Upper lobe of left lung (tissue), 6 donors: ENCODE data around the gene SLITRK2. TPM values are rescaled to one million over a fixed set of nuclear protein-coding genes. Genes with fewer than 3 reads are reported as not detected.

Experiments
- ATAC-seq, 2 donors: fragments of 200-7000 bp; cut with Tn5 transposase; one replicate each; pipeline ENCODE4 v1.9.1; 2022; ENCODE audit warnings: mild to moderate bottlenecking in 2 of 2, moderate library complexity in 2 of 2; ENCODE audit not compliant: low FRiP score in 2 of 2
- DNase-seq, 2 donors: peaks; one replicate each; pipeline ENCODE4 v3.0.0-alpha.2; 2019 to 2020
- H3K27ac ChIP-seq, 4 donors: fragments of 200-600 bp; sonication (generic); one replicate each; pipeline ENCODE4 v1.5.1; 2016 to 2019
- H3K27me3 ChIP-seq, 4 donors: fragments of 200-600 bp; sonication (generic); one replicate each; pipeline ENCODE4 v1.5.1; 2017 to 2019
- H3K36me3 ChIP-seq, 4 donors: fragments of 200-600 bp; sonication (generic); one replicate each; pipeline ENCODE4 v1.5.1; 2016 to 2019
- H3K4me1 ChIP-seq, 4 donors: fragments of 200-600 bp; sonication (generic); one replicate each; pipeline ENCODE4 v1.5.1; 2018 to 2019
- H3K4me3 ChIP-seq, 4 donors: fragments of 200-600 bp; sonication (generic); one replicate each; pipeline ENCODE4 v1.5.1; 2017 to 2019; ENCODE audit warnings: mild to moderate bottlenecking in 2 of 4, moderate library complexity in 1 of 4
- H3K9me3 ChIP-seq, 4 donors: fragments of 200-600 bp; sonication (generic); one replicate each; pipeline ENCODE4 v1.5.1; 2018 to 2019
- EP300 ChIP-seq, 4 donors: sonication (generic); formaldehyde crosslinking; IDR thresholded peaks; one replicate each; pipeline ENCODE4 v1.5.1; 2017; ENCODE audit warnings: antibody characterized with exemption in 4 of 4, control low read depth in 2 of 4
- POLR2A ChIP-seq, 4 donors: fragments of 450-650 bp; IDR thresholded peaks; one replicate each; pipeline ENCODE4 v1.5.1; 2016 to 2017; ENCODE audit warnings: antibody characterized with exemption in 4 of 4, mild to moderate bottlenecking in 2 of 4
- POLR2AphosphoS5 ChIP-seq, 2 donors: sonication (generic); formaldehyde crosslinking; IDR thresholded peaks; one replicate each; pipeline ENCODE4 v1.5.1; 2017; ENCODE audit warnings: antibody characterized with exemption in 2 of 2
- WGBS, 2 donors: methylation state at CpG; one replicate each; pipeline ENCODE4 v1.1.5; 2017 to 2018; 5-methylcytosine and 5-hydroxymethylcytosine counted together
- small RNA-seq, 4 donors: library from RNA; depleted of rRNA; stranded (forward); fragments of <200 nt; gene quantifications; one replicate each; pipeline ENCODE3, GENCODE V24; 2016
- total RNA-seq, 6 donors: library from RNA; depleted of rRNA in 4 of 6; stranded (reverse); fragments of >200 nt in 4 of 6; gene quantifications; one replicate each; pipeline versions ENCODE4 v1.1.0 to v1.2.1, GENCODE V29; 2016 to 2021
- TF ChIP-seq, protein P1 (sequence below), 6 experiments: fragments of 450-650 bp in 4 of 6; fragments of 200-600 bp in 2 of 6; sonication (generic) in 2 of 6; IDR thresholded peaks; one replicate each; pipeline ENCODE4 v1.5.1; 2016 to 2019; ENCODE audit warnings: antibody characterized with exemption in 6 of 6
- donor health status: DM: no; HTN: no; CAD: no; lungs with moderate emphysema.
- donor health status: DM: no; HTN: yes; CAD: no; lungs with severe emphysema.

The SLITRK2 gene
- total RNA-seq, 6 donors from 2014 or later, result under 0.01 to 1.00 (median 0.25) TPM

DNA sequence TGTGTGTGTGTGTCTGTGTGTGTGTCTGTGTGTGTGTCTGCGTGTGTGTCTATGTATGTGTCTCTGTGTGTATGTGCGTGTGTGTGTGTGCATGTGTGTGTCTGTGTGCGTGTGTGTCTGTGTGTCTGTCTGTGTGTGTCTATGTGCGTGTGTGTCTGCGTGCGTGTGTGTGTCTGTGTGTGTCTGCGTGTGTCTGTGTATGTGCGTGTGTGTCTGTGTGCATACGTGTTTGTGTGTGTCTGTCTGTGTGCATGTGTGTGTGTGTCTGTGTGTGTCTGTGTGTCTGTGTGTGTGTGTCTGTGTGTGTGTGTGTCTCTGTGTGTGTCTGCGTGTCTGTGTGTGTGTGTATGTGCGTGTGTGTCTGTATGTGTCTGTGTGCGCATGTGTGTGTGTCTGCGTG lies 35.6 kb downstream of the SLITRK2 start:
- Histone ChIP-seq H3K9me3 (no peaks in the 10 kb centered on the region), H3K27ac (no peak overlapping the region), H3K4me3 (no peak overlapping the region), H3K27me3 (no peaks in the 10 kb centered on the region), H3K4me1 (no peaks in the 10 kb centered on the region), H3K36me3 (no peaks in the 10 kb centered on the region)
- DNase-seq (no peak), ATAC-seq (no peak)
- 75 to 81% methylated on average over 12 to 13 of the region's 13 CpGs for WGBS, 2 donors
- TF ChIP-seq POLR2AphosphoS5 (IDR thresholded peaks at IDR 0.05) (no peak), POLR2A (IDR thresholded peaks at IDR 0.05) (no peak), EP300 (IDR thresholded peaks at IDR 0.05) (no peak)
- TF ChIP-seq, protein P1, sequence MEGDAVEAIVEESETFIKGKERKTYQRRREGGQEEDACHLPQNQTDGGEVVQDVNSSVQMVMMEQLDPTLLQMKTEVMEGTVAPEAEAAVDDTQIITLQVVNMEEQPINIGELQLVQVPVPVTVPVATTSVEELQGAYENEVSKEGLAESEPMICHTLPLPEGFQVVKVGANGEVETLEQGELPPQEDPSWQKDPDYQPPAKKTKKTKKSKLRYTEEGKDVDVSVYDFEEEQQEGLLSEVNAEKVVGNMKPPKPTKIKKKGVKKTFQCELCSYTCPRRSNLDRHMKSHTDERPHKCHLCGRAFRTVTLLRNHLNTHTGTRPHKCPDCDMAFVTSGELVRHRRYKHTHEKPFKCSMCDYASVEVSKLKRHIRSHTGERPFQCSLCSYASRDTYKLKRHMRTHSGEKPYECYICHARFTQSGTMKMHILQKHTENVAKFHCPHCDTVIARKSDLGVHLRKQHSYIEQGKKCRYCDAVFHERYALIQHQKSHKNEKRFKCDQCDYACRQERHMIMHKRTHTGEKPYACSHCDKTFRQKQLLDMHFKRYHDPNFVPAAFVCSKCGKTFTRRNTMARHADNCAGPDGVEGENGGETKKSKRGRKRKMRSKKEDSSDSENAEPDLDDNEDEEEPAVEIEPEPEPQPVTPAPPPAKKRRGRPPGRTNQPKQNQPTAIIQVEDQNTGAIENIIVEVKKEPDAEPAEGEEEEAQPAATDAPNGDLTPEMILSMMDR (IDR thresholded peaks at IDR 0.05), result no peak

DNA sequence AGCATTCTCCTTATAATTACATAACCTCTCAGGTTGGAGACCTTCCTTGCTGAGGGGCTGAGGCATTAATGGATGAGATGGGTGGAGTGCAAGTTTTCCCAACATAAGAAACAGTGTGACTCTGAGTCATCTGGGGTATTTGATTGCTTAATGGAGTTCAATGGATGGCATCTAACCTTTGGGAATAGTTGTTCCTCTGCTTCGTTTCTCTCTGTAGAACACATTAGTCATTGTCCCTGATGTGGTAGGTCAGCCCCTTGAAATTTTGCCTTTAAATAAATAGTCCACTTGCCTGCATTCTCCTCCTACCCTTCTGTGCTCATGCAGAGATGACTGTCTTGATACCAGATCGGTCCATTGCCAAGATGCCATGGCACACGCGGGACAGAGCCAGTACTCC lies 38.6 kb downstream of the SLITRK2 start:
- no peak for TF ChIP-seq EP300 (IDR thresholded peaks at IDR 0.05)
- TF ChIP-seq POLR2AphosphoS5 (IDR thresholded peaks at IDR 0.05), result no peak
- TF ChIP-seq POLR2A (IDR thresholded peaks at IDR 0.05), result no peak
- TF ChIP-seq, protein P1 (IDR thresholded peaks at IDR 0.05), result no peak
- ATAC-seq (no peak), DNase-seq (no peak)
- Histone ChIP-seq H3K9me3 (no peaks in the 10 kb centered on the region), H3K4me1 (no peaks in the 10 kb centered on the region), H3K27ac (no peak overlapping the region), H3K27me3 (no peaks in the 10 kb centered on the region), H3K4me3 (no peak overlapping the region), H3K36me3 (no peaks in the 10 kb centered on the region)
- 84 to 89% methylated on average over 4 of the region's 4 CpGs for WGBS, 2 donors

DNA sequence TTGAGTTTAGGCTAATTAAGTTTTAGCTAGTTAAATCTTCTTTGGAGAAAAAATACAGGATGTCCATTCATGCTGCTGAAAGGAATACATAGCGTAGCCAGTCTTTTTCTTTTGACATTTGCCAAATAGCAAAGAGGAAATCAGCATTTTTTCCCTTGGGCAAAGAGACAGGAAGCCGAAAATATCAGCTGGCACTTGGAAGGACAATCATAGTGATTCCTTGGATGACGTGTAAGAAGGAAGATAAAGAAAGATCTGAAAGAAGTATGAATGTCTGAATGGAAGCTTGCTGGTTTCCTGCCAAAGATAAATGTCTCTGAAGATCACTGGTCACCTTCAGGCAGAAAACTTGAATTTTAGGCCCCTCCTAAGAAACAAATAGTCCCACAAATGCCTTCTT lies 44.2 kb downstream of the SLITRK2 start:
- TF ChIP-seq POLR2A (IDR thresholded peaks at IDR 0.05) (no peak), POLR2AphosphoS5 (IDR thresholded peaks at IDR 0.05) (no peak), EP300 (IDR thresholded peaks at IDR 0.05) (no peak)
- TF ChIP-seq, protein P1 (IDR thresholded peaks at IDR 0.05), result no peak
- Histone ChIP-seq H3K27ac (no peak overlapping the region), H3K4me1 (no peaks in the 10 kb centered on the region), H3K4me3 (no peak overlapping the region), H3K36me3 (no peaks in the 10 kb centered on the region), H3K9me3 (no peaks in the 10 kb centered on the region), H3K27me3 (no peaks in the 10 kb centered on the region)
- ATAC-seq, result no peak
- WGBS, 2 donors, result 49 to 53% methylated on average over 3 of the region's 3 CpGs
- no peak for DNase-seq

DNA sequence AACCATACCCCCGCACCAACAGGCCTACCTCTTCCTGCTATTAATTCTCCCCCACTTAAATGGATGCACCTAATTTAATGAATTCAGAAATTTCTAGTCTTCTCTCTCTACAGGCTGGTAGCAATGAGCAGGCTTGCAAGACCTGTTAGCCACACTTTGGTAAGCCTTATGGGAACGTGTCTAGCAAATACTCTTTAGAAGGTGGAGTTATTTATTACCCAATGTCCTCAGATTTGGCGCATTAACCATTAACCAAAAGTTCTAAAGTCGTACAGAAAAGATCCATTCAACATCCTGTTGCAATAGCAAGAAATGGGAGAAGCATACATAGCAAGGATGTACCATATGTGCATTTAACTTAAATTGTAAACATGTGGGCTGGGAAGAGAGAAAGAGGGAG lies 47.5 kb downstream of the SLITRK2 start:
- ATAC-seq (peak in 1 of 2 donors; percentile 53), DNase-seq (no peak)
- 47 to 50% methylated on average over 4 of the region's 4 CpGs for WGBS, 2 donors
- Histone ChIP-seq H3K9me3 (no peaks in the 10 kb centered on the region), H3K4me3 (no peak overlapping the region), H3K27me3 (no peaks in the 10 kb centered on the region), H3K27ac (no peak overlapping the region), H3K36me3 (no peaks in the 10 kb centered on the region), H3K4me1 (no peaks in the 10 kb centered on the region)
- TF ChIP-seq POLR2A (IDR thresholded peaks at IDR 0.05), result no peak
- TF ChIP-seq, protein P1 (IDR thresholded peaks at IDR 0.05), result no peak
- TF ChIP-seq EP300 (IDR thresholded peaks at IDR 0.05), result no peak
- TF ChIP-seq POLR2AphosphoS5 (IDR thresholded peaks at IDR 0.05), result no peak

Small RNAs within 50 kb of the gene (small RNA-seq; reads per million reads assigned to genes)
- 0 reads per million in 4 donors for gene AL109653.1
